Measurements from ENCODE around the gene ASB3. TPM values are rescaled to one million over a fixed set of nuclear protein-coding genes. Genes with fewer than 3 reads are reported as not detected.

The ASB3 gene
- polyA plus RNA-seq, 1 donor from 2014 or later: 60.4 TPM

- no peaks in the 10 kb centered on the region for H3K9me2 ChIP-seq (ENCODE audit: insufficient read depth, low read length)
- H4K20me1 ChIP-seq (ENCODE audit: insufficient read depth): no peaks in the 10 kb centered on the region
- H3K9me3 ChIP-seq (ENCODE audit: low read length): no peaks in the 10 kb centered on the region
- TF ChIP-seq POLR2AphosphoS5 (IDR thresholded peaks at IDR 0.05) (no peak), REST (IDR thresholded peaks at IDR 0.05; ENCODE audit: borderline replicate concordance) (no peak), RAD21 (conservative IDR thresholded peaks at IDR 0.05) (no peak), CTCF (IDR thresholded peaks at IDR 0.05; ENCODE audit: poor library complexity, severe bottlenecking) (no peak)
- H3K27me3 ChIP-seq (ENCODE audit: insufficient read depth, low read depth, low read length): no peaks in the 10 kb centered on the region
- H3K27ac ChIP-seq (ENCODE audit: low read length): no peak overlapping the region
- H3F3A ChIP-seq (ENCODE audit: insufficient read depth, low read length, poor library complexity, severe bottlenecking): no peaks in the 10 kb centered on the region
- H3K4me3 ChIP-seq (ENCODE audit: low read length): no peak overlapping the region
- no peaks in the 10 kb centered on the region for H3K36me3 ChIP-seq (ENCODE audit: insufficient read depth, low read length)
- no peak overlapping the region for H2AFZ ChIP-seq (ENCODE audit: low read depth, low read length)
- no peaks in the 10 kb centered on the region for H3K79me2 ChIP-seq (replicated peaks; ENCODE audit: insufficient read depth, low read length)
- H3K9ac ChIP-seq (ENCODE audit: low read length): no peak overlapping the region
- H3K4me2 ChIP-seq (ENCODE audit: low read length): no peak overlapping the region
Measured at GRCh38 chr2:53622141-53622540, 164.6 kb downstream of the ASB3 start.

- TF ChIP-seq EP300 (conservative IDR thresholded peaks at IDR 0.05; ENCODE audit: poor library complexity, severe bottlenecking): no peak
- no peak for TF ChIP-seq EZH2 (IDR thresholded peaks at IDR 0.05; ENCODE audit: borderline replicate concordance, insufficient read depth, low read length, poor library complexity, severe bottlenecking)
- TF ChIP-seq REST (IDR thresholded peaks at IDR 0.05; ENCODE audit: borderline replicate concordance): no peak
- TF ChIP-seq RAD21 (conservative IDR thresholded peaks at IDR 0.05): no peak
- no peak for TF ChIP-seq TAF1 (IDR thresholded peaks at IDR 0.05; ENCODE audit: low read depth)
- TF ChIP-seq SMC3 (conservative IDR thresholded peaks at IDR 0.05; ENCODE audit: poor library complexity): no peak
- no peak for TF ChIP-seq MXI1 (conservative IDR thresholded peaks at IDR 0.05; ENCODE audit: poor library complexity, severe bottlenecking)
- no peak for TF ChIP-seq POLR2AphosphoS5 (IDR thresholded peaks at IDR 0.05)
- no peak for TF ChIP-seq CTCF (IDR thresholded peaks at IDR 0.05; ENCODE audit: poor library complexity, severe bottlenecking)
- Histone ChIP-seq H3K4me3 (ENCODE audit: low read length) (no peak overlapping the region), H3K27ac (ENCODE audit: low read length) (no peak overlapping the region)
Measured at GRCh38 chr2:53620981-53621380, 165.8 kb downstream of the ASB3 start.

More at GRCh38 chr2:53620981-53621380, 165.8 kb downstream of the ASB3 start:
- Histone ChIP-seq H3K9me3 (ENCODE audit: low read length) (no peaks in the 10 kb centered on the region), H3K9ac (ENCODE audit: low read length) (no peak overlapping the region), H4K20me1 (ENCODE audit: insufficient read depth) (no peaks in the 10 kb centered on the region), H3K79me2 (replicated peaks; ENCODE audit: insufficient read depth, low read length) (no peaks in the 10 kb centered on the region), H3K36me3 (ENCODE audit: insufficient read depth, low read length) (no peaks in the 10 kb centered on the region), H3K27me3 (ENCODE audit: insufficient read depth, low read depth, low read length) (no peaks in the 10 kb centered on the region), H3K9me2 (ENCODE audit: insufficient read depth, low read length) (no peaks in the 10 kb centered on the region), H3F3A (ENCODE audit: insufficient read depth, low read length, poor library complexity, severe bottlenecking) (no peaks in the 10 kb centered on the region), H2AFZ (ENCODE audit: low read depth, low read length) (no peak overlapping the region), H3K4me2 (ENCODE audit: low read length) (no peak overlapping the region)

All from neural cell (in vitro differentiated cells).